AG09319 (cell line): ENCODE data around the gene IL36B.
A peak's percentile ranks its signal among the peaks of the same experiment; 100 is the strongest.

Experiments used
- DNase-seq: peaks from one replicate; pipeline ENCODE4 v3.0.0-alpha.2; 2010; ENCODE audit warnings: low read depth; ENCODE audit errors: extremely low read depth
- CTCF ChIP-seq: IDR thresholded peaks from 2 replicates; pipeline ENCODE4 v1.5.1; 2011; ENCODE audit warnings: low read depth, mild to moderate bottlenecking, inconsistent platforms, low read length, moderate library complexity

IL36B gene

GRCh38 chr2:113091231-113091896, 38.7 kb upstream of the IL36B start:
- DNase-seq, result no peak
- no peak for TF ChIP-seq CTCF

- DNase-seq, result no peak
- TF ChIP-seq CTCF, result no peak
Measured at GRCh38 chr2:113089916-113090315, 37.2 kb upstream of the IL36B start.

GRCh38 chr2:113088213-113088992, 35.7 kb upstream of the IL36B start:
- TF ChIP-seq CTCF, result no peak

GRCh38 chr2:113085542-113085941, 32.9 kb upstream of the IL36B start:
- DNase-seq, result no peak
- TF ChIP-seq CTCF, result no peak

More at GRCh38 chr2:113088213-113088992, 35.7 kb upstream of the IL36B start:
- no peak for DNase-seq

GRCh38 chr2:113084249-113085000, 31.8 kb upstream of the IL36B start:
- peak; percentile 43 for TF ChIP-seq CTCF
- DNase-seq, result no peak

GRCh38 chr2:113083296-113083695, 30.6 kb upstream of the IL36B start:
- no peak for TF ChIP-seq CTCF
- no peak for DNase-seq
